AG09309 (cell line): ENCODE results near the gene SLC28A2.

Experiments
- DNase-seq: peaks from one replicate; pipeline ENCODE4 v3.0.0-alpha.2; 2010; ENCODE audit warnings: low read depth
- H3K4me3 ChIP-seq: 2 replicates; pipeline ENCODE4 v1.5.1; 2011; ENCODE audit warnings: mild to moderate bottlenecking, low read depth, low read length, moderate library complexity; ENCODE audit not compliant: control insufficient read depth
- CTCF ChIP-seq: IDR thresholded peaks from 2 replicates; pipeline ENCODE4 v1.5.1; 2011; ENCODE audit warnings: mild to moderate bottlenecking, low read depth, low read length, inconsistent platforms; ENCODE audit not compliant: insufficient read depth, control insufficient read depth; ENCODE audit errors: missing control alignments

SLC28A2 gene

GRCh38 chr15:45251888-45252287 is at the start of gene SLC28A2:
SLC28A2 (plus strand) TSS chr15:45252234; CDS start chr15:45253216, 982 bp downstream.
- no peak for TF ChIP-seq CTCF
- no peak within 1 kb of the TSS for H3K4me3 ChIP-seq
- DNase-seq: no peak

GRCh38 chr15:45203182-45203581 is 48.9 kb upstream of the SLC28A2 start:
- no peak for DNase-seq
- no peak for TF ChIP-seq CTCF
- H3K4me3 ChIP-seq: no peak overlapping the region

- H3K4me3 ChIP-seq: no peak overlapping the region
- DNase-seq: peak; percentile 41
- TF ChIP-seq CTCF: peak; percentile 90
These were observed 46.8 kb upstream of the SLC28A2 start for GRCh38 chr15:45205192-45205591.

- no peak overlapping the region for H3K4me3 ChIP-seq
- no peak for DNase-seq
- no peak for TF ChIP-seq CTCF
These were observed 39.5 kb upstream of the SLC28A2 start for GRCh38 chr15:45212493-45212892.

- no peak overlapping the region for H3K4me3 ChIP-seq
- DNase-seq: no peak
- no peak for TF ChIP-seq CTCF
These were observed 30.9 kb upstream of the SLC28A2 start for GRCh38 chr15:45221053-45221599.

- no peak for TF ChIP-seq CTCF
- no peak overlapping the region for H3K4me3 ChIP-seq
- no peak for DNase-seq
These were observed 30.1 kb upstream of the SLC28A2 start for GRCh38 chr15:45221967-45222366.
